ENCODE results near the gene MRO.

The MRO gene

DNA sequence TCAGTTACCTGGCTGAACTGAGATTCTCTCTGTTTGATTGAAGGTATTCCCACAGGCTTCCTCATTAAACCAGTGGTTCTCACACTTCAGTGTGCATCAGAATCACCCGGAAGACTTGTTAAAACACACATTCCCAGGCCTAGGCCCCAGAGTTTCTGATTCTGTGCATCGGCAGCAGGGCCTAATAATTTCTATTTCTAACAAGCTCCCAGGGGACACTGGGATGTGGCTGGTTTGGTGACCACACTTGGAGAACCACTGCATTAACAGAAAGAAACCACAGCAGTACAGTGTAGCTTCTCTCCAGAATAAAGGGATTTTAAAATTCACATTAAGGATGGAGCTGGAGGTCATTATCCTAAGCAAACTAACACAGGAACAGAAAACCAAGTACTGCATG is 6.5 kb downstream of the MRO start:
- Histone ChIP-seq H3K9ac (ENCODE audit: low read length) (no peak overlapping the region), H3K36me3 (ENCODE audit: control insufficient read depth, insufficient read depth, low read length) (no peaks in the 10 kb centered on the region), H3K27ac (ENCODE audit: low read depth, low read length) (no peak overlapping the region), H3K4me3 (ENCODE audit: low read depth, low read length) (no peak overlapping the region), H3K4me1 (ENCODE audit: control insufficient read depth, insufficient read depth, low read length) (peaks cover 20% of the 10 kb centered on the region), H3K27me3 (ENCODE audit: control insufficient read depth, insufficient read depth, low read length) (no peaks in the 10 kb centered on the region), H3K9me3 (ENCODE audit: control insufficient read depth, insufficient read depth, low read depth, low read length) (peaks cover 3% of the 10 kb centered on the region; the same call in 1 of the 2 replicates)

DNA sequence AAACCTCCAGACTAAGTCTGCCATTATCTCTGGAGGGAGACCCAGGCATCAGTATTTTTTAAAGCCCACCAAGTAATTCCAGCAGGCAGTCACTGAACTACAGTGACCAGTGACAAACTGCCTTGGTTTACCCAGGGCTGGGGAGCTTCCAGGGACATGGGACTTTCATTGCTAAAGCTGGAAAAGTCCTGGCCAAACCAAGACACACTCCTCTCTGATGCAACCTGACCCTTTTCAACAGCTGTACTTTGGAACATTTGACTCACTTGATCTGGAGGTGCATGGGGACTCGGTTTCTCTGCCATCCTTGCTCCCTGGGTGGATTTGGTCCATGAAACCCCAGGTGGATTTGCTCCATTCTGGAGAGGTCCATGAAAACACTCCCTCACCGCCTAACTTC is 7.0 kb downstream of the MRO start:
- no peak overlapping the region for H3K27ac ChIP-seq (ENCODE audit: low read depth, low read length)
- peaks cover 14% of the 10 kb centered on the region for H3K4me1 ChIP-seq (ENCODE audit: control insufficient read depth, insufficient read depth, low read length)
- no peak overlapping the region for H3K4me3 ChIP-seq (ENCODE audit: low read depth, low read length)
- H3K36me3 ChIP-seq (ENCODE audit: control insufficient read depth, insufficient read depth, low read length), result no peaks in the 10 kb centered on the region
- no peak overlapping the region for H3K9ac ChIP-seq (ENCODE audit: low read length)
- no peaks in the 10 kb centered on the region for H3K27me3 ChIP-seq (ENCODE audit: control insufficient read depth, insufficient read depth, low read length)
- H3K9me3 ChIP-seq (ENCODE audit: control insufficient read depth, insufficient read depth, low read depth, low read length), result peaks cover 3% of the 10 kb centered on the region; the same call in 1 of the 2 replicates

DNA sequence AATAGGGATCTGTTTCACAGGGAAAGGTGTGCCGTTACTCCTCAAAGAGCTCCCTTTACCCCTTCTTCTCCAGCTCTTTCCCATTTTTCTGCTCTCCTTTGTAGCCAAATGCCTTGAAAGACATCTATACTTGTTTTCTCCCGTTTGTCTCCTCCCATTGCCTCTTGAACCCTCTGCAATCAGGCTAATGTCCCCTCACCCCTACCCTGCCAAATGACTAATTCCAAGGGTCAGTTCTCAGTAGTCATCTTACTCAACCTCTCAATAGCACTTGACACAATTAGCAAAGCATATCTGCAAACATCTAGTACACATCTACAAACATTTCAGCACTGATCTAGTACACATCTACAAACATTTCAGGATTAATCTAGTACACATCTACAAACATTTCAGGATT is 12.6 kb downstream of the MRO start:
- Histone ChIP-seq H3K27me3 (ENCODE audit: control insufficient read depth, insufficient read depth, low read length) (no peaks in the 10 kb centered on the region), H3K36me3 (ENCODE audit: control insufficient read depth, insufficient read depth, low read length) (no peaks in the 10 kb centered on the region), H3K4me3 (ENCODE audit: low read depth, low read length) (no peak overlapping the region), H3K4me1 (ENCODE audit: control insufficient read depth, insufficient read depth, low read length) (peaks cover 13% of the 10 kb centered on the region; the same call in 1 of the 2 replicates), H3K9me3 (ENCODE audit: control insufficient read depth, insufficient read depth, low read depth, low read length) (peaks cover 3% of the 10 kb centered on the region; the same call in 1 of the 2 replicates), H3K9ac (ENCODE audit: low read length) (no peak overlapping the region), H3K27ac (ENCODE audit: low read depth, low read length) (no peak overlapping the region)

DNA sequence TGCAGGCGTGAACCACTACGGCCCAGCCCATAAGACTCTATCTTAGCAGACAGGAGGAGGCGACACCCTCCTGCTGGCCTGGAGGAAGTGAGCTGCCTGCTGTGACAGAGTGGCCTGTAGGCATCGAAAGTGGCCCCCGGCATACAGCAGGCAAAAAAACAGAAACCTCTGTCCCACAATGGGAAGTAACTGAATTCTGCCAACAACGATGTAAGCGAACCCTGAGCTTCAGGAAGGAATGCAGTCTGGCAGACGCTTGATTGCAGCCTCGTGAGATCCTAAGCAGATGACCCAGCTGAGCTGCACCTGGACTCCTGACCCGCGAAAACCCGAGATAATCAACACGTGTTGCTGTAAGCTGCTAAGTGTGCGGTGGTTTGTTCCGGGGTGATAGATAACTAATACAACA is 13.6 kb downstream of the MRO start:
- no peaks in the 10 kb centered on the region; the same call in 1 of the 2 replicates for H3K9me3 ChIP-seq (ENCODE audit: control insufficient read depth, insufficient read depth, low read depth, low read length)
- no peak overlapping the region for H3K27ac ChIP-seq (ENCODE audit: low read depth, low read length)
- no peak overlapping the region for H3K9ac ChIP-seq (ENCODE audit: low read length)
- H3K27me3 ChIP-seq (ENCODE audit: control insufficient read depth, insufficient read depth, low read length), result no peaks in the 10 kb centered on the region
- peaks cover 16% of the 10 kb centered on the region for H3K4me1 ChIP-seq (ENCODE audit: control insufficient read depth, insufficient read depth, low read length)
- no peaks in the 10 kb centered on the region for H3K36me3 ChIP-seq (ENCODE audit: control insufficient read depth, insufficient read depth, low read length)
- H3K4me3 ChIP-seq (ENCODE audit: low read depth, low read length), result no peak overlapping the region

DNA sequence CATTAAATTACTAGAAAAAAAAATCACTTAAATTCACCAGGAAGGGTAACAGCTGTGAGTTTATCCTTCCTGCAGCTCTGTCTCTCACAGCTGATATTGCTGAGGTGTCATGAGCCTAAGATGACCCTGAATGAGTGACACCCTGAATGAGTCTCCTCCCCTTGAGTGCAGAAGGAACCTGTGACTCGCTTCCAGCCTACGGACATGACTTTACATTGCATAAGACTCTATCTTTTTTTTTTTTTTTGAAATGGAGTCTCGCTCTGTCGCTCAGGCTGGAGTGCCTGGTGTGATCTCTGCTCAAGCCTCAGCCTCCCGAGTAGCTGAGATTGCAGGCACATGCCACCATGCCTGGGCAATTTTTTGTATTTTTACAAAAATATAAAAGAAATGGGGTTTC is 14.1 kb downstream of the MRO start:
- H3K4me3 ChIP-seq (ENCODE audit: low read depth, low read length), result no peak overlapping the region
- no peak overlapping the region for H3K27ac ChIP-seq (ENCODE audit: low read depth, low read length)
- H3K4me1 ChIP-seq (ENCODE audit: control insufficient read depth, insufficient read depth, low read length), result peaks cover 18% of the 10 kb centered on the region
- H3K36me3 ChIP-seq (ENCODE audit: control insufficient read depth, insufficient read depth, low read length), result no peaks in the 10 kb centered on the region
- H3K27me3 ChIP-seq (ENCODE audit: control insufficient read depth, insufficient read depth, low read length), result no peaks in the 10 kb centered on the region
- H3K9ac ChIP-seq (ENCODE audit: low read length), result no peak overlapping the region
- no peaks in the 10 kb centered on the region for H3K9me3 ChIP-seq (ENCODE audit: control insufficient read depth, insufficient read depth, low read depth, low read length)

DNA sequence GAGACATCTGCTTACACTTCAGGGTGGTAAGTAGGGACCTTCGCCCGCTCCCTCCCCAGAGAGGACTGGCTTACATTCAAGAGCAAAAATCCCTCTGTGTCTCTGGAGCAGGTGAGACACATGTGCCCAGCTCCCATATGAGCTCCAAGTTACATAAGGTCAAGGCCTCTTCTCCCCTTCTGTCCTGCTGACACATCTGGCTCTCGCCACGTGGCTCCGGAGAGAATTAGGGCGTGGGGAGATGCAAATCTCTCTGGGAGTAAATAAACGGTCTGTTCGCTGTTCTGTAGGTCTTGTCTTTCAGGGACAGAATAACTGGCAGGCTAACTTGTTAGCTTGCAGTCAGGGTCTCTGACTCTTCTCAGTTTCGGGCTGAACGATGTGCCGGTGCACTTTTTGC is 16.2 kb downstream of the MRO start:
- Histone ChIP-seq H3K27ac (ENCODE audit: low read depth, low read length) (no peak overlapping the region), H3K4me1 (ENCODE audit: control insufficient read depth, insufficient read depth, low read length) (peaks cover 18% of the 10 kb centered on the region), H3K9ac (ENCODE audit: low read length) (no peak overlapping the region), H3K36me3 (ENCODE audit: control insufficient read depth, insufficient read depth, low read length) (no peaks in the 10 kb centered on the region), H3K9me3 (ENCODE audit: control insufficient read depth, insufficient read depth, low read depth, low read length) (no peaks in the 10 kb centered on the region), H3K4me3 (ENCODE audit: low read depth, low read length) (no peak overlapping the region), H3K27me3 (ENCODE audit: control insufficient read depth, insufficient read depth, low read length) (no peaks in the 10 kb centered on the region)

DNA sequence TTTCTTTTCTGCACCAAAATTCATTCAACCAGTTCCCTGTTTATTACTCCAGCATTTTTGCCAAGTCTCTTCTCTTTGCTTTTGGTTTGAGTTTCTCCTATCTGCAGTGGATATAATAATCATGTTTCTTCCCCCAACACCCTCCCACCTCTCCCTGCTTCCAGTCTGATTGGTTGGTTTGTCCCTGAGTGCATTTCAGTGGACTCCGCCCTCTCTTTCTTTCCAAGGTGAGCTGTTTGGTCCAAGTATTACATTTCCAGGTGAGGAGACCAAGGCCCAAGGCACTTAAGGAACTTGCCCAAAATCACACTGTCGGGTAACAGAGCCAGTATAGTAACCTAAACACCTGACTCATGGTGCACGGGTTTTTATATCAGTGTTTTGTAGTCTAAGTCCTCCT is 17.7 kb downstream of the MRO start:
- H3K27ac ChIP-seq (ENCODE audit: low read depth, low read length), result no peak overlapping the region
- peaks cover 18% of the 10 kb centered on the region for H3K4me1 ChIP-seq (ENCODE audit: control insufficient read depth, insufficient read depth, low read length)
- no peaks in the 10 kb centered on the region for H3K27me3 ChIP-seq (ENCODE audit: control insufficient read depth, insufficient read depth, low read length)
- no peaks in the 10 kb centered on the region for H3K9me3 ChIP-seq (ENCODE audit: control insufficient read depth, insufficient read depth, low read depth, low read length)
- H3K4me3 ChIP-seq (ENCODE audit: low read depth, low read length), result no peak overlapping the region
- no peaks in the 10 kb centered on the region for H3K36me3 ChIP-seq (ENCODE audit: control insufficient read depth, insufficient read depth, low read length)
- H3K9ac ChIP-seq (ENCODE audit: low read length), result no peak overlapping the region

DNA sequence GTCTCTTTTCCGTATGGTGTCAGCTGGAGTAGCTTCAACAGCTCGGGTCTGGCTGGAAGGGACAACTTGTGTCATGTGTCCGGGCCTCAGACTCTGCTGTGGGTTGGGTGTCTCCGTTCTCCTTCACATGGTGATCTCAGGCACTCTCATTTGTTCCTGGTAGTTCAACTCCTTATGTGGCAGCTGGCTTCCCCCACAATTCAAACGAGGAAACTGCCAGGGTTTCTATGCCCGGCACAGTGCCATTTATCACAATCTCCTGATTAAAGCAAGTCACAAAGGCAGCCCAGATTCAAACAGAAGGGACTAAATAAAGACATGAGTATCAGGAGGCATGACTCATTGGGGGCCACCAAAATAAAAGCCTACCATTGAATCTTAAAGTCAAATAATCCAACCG is 22.7 kb downstream of the MRO start:
- Histone ChIP-seq H3K36me3 (ENCODE audit: control insufficient read depth, insufficient read depth, low read length) (no peaks in the 10 kb centered on the region), H3K9me3 (ENCODE audit: control insufficient read depth, insufficient read depth, low read depth, low read length) (no peaks in the 10 kb centered on the region), H3K27ac (ENCODE audit: low read depth, low read length) (no peak overlapping the region), H3K4me3 (ENCODE audit: low read depth, low read length) (no peak overlapping the region), H3K9ac (ENCODE audit: low read length) (no peak overlapping the region), H3K27me3 (ENCODE audit: control insufficient read depth, insufficient read depth, low read length) (no peaks in the 10 kb centered on the region), H3K4me1 (ENCODE audit: control insufficient read depth, insufficient read depth, low read length) (peaks cover 5% of the 10 kb centered on the region; the same call in 1 of the 2 replicates)

DNA sequence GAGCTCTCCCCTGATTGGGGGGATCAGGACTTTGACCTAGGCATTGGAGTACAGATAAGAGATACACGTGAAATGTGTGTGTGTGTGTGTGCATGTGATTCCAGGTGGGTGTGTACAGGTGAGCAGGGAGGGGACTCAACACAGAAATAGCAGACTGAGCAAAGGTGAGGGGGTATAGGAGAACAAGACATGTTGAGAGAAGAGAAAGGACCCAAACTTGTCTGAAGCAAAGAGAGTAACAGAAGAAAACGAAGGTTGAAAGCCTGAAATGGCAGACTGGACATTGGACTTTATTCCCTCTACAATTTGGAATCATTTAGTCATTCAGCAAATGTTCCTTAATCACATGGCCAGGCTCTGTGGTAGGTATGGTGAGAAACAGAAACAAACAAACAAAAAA is 23.3 kb downstream of the MRO start:
- Histone ChIP-seq H3K9ac (ENCODE audit: low read length) (no peak overlapping the region), H3K4me1 (ENCODE audit: control insufficient read depth, insufficient read depth, low read length) (peaks cover 5% of the 10 kb centered on the region; the same call in 1 of the 2 replicates), H3K9me3 (ENCODE audit: control insufficient read depth, insufficient read depth, low read depth, low read length) (no peaks in the 10 kb centered on the region), H3K36me3 (ENCODE audit: control insufficient read depth, insufficient read depth, low read length) (no peaks in the 10 kb centered on the region), H3K27ac (ENCODE audit: low read depth, low read length) (no peak overlapping the region), H3K27me3 (ENCODE audit: control insufficient read depth, insufficient read depth, low read length) (no peaks in the 10 kb centered on the region), H3K4me3 (ENCODE audit: low read depth, low read length) (no peak overlapping the region)

DNA sequence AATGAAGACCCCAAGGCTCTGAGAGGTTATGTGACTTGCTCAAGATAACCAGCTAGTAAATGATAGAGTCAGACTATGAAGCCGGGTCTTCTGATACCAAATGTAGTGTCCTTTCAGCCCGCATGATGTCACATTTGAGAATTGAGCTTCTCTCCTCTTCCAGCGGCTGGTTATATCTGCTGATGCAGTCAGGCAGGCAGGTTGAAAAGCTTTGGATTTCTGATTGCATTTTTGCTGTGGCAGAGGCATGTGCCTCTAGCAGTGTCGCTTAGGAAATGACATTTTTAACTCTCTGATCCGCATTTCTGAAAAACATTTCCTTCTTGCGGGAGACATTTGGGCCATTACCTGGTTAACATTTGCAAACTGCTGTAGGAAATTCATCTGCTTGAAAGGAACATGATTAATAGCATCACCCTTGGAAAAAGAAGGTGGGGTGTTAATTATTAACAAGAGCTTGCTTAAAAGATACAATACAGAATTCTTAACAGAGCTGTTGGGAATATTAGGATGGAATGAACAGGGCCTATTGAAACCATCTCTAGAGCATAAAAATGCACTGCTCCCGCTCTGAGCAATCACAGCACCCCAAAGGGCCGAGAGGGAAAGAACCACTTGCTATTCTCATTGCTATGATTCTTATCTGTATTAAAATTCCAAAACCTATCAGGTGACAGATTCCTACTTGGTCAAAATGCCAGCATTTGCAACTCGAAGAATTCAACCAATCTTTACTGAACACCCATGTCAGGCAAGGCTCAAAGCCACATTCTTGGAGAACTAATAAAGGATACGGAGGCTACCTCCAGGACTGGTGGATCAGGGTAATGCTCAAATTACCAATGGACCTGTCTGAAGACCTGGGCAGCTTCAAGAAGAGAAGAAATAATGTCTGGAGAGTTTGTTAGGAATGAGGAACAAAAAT is 25.9 kb downstream of the MRO start:
- no peak overlapping the region for H3K4me3 ChIP-seq (ENCODE audit: low read depth, low read length)
- H3K27me3 ChIP-seq (ENCODE audit: control insufficient read depth, insufficient read depth, low read length), result no peaks in the 10 kb centered on the region
- H3K4me1 ChIP-seq (ENCODE audit: control insufficient read depth, insufficient read depth, low read length), result no peaks in the 10 kb centered on the region; the same call in 1 of the 2 replicates

DNA sequence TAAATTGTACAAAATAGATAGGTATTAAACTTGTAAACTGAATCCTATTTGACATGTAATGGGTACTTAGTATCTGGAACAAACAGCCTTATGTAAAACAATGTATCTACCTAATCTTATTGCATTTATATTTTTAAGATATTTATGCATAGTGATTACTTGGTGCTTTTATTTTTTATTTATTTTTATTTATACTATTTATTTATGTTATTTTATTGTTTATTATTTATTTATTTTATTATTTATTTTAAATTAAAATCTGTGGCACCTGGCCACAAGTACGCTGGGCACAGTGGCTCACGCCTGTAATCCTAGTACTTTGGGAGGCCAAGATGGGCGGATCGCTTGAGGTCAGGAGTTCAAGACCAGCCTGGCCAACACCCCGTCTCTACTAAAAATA is 26.9 kb downstream of the MRO start:
- no peak overlapping the region for H3K9ac ChIP-seq (ENCODE audit: low read length)
- peaks cover 6% of the 10 kb centered on the region for H3K4me1 ChIP-seq (ENCODE audit: control insufficient read depth, insufficient read depth, low read length)
- H3K27ac ChIP-seq (ENCODE audit: low read depth, low read length), result no peak overlapping the region
- no peaks in the 10 kb centered on the region for H3K27me3 ChIP-seq (ENCODE audit: control insufficient read depth, insufficient read depth, low read length)
- no peaks in the 10 kb centered on the region for H3K36me3 ChIP-seq (ENCODE audit: control insufficient read depth, insufficient read depth, low read length)
- H3K9me3 ChIP-seq (ENCODE audit: control insufficient read depth, insufficient read depth, low read depth, low read length), result no peaks in the 10 kb centered on the region
- H3K4me3 ChIP-seq (ENCODE audit: low read depth, low read length), result no peak overlapping the region

More for the DNA sequence above, 25.9 kb downstream of the MRO start:
- no peak overlapping the region for H3K9ac ChIP-seq (ENCODE audit: low read length)
- no peaks in the 10 kb centered on the region for H3K36me3 ChIP-seq (ENCODE audit: control insufficient read depth, insufficient read depth, low read length)
- H3K9me3 ChIP-seq (ENCODE audit: control insufficient read depth, insufficient read depth, low read depth, low read length), result no peaks in the 10 kb centered on the region
- no peak overlapping the region for H3K27ac ChIP-seq (ENCODE audit: low read depth, low read length)
